COR-L47 (cell line): ENCODE data around the gene MED1.
"Not testable (repeated sequence)": the region's sequence is repeated elsewhere in the genome, so short reads cannot be mapped to it uniquely, and the experiment has no call there.

Experiments
- DNase-seq: peaks from one replicate; lab custom pipeline; 2025; lab: John Stamatoyannopoulos, UW

Gene MED1

DNA sequence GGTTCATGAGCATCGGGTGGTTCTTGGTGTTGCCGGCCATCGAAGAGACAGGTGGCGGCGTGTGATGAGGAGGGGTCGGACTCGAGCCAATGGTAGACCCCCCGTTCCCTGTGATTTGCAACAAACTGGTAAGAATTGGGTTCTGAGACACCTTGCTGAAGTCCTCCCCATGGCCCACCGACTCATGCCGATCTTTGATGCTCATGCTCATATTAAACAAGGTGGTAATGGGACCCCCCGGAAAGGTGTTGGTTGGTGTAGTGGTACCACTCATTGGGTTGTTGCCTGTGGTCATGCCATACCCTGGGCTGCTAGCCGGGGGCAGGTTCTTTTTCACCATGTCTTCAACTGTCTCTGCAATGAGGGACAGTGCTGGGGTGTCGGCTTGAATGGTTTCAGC, 40.8 kb downstream of the MED1 start:
- no peak for DNase-seq

- DNase-seq = no peak
Observed at GRCh38 chr17:39408360-39408759, 42.7 kb downstream of the MED1 start.

DNA sequence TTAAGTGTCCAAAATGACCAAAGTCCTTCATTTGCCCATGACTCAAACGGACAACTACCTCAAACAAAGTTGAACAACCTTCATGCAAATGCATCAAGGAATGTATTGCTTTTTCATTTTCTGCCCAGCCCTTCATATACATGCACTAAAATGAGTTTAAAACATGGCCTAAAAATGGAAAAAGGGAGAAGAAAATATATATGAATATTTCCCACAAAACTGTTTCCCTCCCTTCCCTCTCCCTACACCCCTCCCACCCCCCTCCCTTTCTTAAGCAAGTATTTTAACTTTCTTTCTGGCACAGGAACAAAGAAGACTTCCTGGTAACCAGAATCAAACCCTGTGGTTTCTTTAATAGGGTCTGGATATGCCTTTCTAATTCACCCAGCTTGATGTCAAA, 44.1 kb downstream of the MED1 start:
- no peak for DNase-seq

DNA sequence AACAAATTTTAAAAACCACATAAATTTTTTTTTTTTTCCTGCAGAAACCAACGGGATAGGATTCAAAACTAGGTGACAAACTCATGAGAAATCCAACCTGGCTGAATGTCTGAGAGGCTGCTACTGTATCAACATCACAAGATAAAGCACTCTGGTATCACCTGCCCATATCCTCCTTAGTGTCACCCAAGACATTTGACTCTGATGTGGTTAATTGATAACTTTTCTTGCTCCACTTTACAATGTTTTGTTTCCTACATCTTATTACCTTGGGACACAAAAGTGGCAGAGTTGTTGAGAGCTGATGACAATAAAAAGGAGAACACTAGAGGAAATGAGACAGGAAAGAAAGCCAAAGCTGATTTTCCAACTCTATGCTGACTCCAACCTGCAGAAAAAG, 45.6 kb downstream of the MED1 start:
- DNase-seq = no peak

DNA sequence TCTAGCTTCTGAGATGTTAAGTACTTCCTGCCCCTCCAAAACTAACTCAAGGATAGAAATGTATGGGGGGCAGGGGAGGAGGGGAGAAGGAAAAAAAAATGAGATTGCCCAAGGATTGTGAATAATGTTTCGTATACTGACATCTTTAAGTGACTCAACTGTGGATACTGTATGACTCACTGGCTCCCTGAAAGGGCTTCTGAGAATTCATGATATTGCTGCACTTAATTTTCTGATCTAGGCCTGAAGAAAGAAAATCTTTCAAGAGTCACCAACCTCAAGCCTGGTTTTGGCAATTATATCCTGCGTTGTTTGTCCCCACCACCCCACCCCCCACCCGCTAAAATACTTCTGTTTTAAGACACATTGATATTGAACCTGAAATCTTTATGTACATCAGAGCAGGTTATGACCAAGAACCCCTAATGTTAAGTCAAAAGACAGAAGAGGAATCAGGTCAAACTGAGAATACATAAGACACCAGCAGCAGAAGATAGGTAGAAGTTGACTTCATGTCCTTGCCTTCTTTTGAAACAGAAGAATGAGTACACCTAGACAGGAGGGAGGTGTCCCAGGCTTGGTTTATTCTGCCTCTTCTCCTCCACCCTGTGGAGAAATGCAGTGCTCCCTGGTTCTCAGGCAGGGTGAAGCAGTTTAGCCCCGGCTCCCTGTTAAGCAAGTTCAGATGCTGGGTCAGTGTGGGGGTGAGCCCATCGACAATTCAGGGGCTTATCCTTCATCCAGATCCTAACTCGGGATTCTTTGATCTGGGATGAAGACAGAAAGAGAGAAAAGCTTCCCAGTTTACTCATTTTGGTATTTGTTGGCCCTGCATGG, 46.3 kb downstream of the MED1 start:
- no peak for DNase-seq

DNA sequence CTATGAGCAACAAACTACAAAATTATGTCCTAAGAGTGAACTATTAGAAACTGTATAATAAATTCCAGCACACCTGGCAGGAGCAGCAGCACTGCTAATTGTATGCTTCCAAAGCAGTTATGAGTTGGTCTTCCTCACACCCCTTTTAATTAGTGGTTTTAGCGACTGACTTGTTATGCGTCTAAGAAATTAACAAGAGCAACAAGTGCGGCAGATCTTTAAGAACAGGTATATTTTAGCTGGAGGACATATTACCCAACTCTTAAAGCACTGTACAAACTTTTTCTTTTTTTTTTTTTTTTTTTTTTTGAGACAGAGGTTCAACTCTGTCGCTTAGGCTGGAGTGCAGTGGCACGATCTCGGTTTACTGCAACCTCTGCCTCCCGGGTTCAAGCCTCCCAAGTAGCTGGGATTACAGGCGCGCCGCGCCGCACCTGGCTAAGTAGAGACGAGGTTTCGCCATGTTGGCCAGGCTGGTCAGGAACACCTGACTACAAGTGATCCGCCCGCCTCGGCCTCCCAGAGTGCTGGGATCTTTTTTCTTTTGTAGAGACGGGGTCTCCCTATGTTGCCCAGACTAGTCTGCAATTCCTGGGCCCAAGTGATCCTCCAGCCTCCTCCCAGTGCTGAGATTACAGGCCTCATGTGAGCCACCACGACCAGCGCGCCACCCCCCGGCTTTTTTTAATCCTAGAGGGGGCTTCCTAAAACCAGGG, 48.0 kb downstream of the MED1 start:
- DNase-seq = no peak

DNA sequence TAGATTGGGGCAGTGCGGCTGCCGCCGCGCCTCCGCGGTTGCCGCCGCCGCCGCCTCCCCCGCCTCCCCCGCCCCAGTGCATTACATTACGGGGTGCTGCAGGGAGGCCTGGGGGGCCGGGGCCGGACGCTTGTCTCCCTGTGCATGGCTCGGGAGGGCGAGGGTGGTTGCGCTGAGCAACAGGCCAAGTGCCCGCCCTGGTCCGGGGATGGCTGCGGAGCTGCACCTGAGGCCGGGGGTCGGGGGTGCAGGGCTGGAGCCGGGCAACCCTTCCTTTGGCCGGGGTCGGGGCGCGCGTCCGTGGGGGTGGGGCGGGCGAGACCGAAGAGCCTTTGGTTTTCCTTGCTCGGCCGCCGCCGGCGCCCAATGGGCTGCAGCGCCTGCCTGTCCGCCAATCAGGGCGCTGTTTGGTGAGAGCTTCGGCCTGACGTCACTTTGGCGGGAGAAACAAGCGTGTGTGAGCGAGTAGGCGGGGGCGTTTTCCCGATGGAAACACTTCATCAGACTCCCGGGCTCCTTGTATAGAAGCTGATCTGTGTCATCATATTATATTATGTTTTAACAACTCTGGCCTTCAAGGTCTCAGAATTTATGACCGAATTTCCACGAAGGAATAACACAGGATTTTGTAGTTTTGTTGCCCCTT, 48.7 kb downstream of the MED1 start:
- peak; percentile 93 for DNase-seq

- peak; percentile 82 for DNase-seq
Observed at GRCh38 chr17:39401412-39402243, 49.4 kb downstream of the MED1 start, which contains the start of gene FBXL20. Gene FBXL20 (minus strand): TSS chr17:39401626. CDS start chr17:39401402, 224 bp downstream.

DNA sequence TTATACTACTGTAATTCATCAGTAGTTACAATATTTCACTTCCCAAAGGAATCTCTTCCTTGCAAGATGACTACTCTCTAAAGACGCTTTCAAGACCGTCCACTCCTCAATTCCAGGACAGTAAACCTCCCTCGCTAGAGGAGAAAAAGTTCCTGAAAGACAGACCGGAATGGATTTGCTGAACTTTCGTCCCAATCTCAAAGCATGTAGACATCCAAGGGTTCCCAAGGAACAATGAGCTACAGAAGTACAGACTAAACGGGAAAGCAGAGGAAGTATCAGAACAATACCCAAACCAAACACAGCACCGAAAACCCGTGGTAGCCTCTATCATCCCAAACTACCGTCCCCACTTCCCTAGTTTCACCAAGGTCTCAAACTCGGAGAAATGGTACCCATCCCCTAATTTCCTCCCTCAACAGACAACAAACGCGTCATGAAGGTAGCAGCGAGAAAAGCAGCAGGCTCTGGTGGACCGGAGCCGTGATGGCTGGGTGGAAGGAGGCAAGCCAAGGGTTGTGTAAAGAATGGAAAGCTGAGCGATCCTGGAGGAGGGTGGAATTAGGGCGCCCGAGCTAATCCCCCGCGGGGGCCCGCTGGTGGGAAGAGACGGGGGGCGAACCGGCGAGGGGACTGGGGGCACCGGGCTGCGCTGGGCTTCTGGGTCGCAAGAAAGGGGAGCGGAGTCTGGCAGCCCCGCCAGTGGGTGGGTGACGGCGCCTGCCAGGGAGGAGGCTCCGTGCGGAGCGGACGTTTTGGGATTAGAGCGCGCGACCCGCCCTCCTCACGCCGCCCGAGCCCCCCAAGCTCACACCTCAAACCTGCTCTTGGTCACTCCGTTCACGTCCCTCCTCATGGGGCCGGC, 50.3 kb downstream of the MED1 start:
- peak; percentile 3 for DNase-seq

GRCh38 chr17:39399791-39400190, 51.3 kb downstream of the MED1 start:
- no peak for DNase-seq

GRCh38 chr17:39393736-39394135, 57.3 kb downstream of the MED1 start:
- no peak for DNase-seq

DNA sequence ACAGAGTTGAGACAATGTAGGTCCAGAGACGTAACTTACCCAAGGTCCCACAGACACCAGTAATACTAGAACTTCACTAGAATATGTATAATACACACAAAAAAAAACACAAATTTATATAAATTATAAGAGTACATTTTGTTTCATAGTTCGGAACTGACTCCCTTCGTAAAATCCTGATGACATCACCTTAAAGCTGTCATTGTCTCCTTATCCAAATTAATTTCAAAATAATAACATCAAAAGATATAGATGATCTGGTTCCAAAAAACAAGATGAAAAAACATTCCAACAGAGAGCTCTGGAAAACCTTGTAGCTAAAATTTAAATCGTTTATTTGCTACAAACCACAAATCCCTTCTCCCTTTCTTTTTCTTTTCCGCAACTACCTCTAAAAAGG, 59.6 kb downstream of the MED1 start:
- no peak for DNase-seq

DNA sequence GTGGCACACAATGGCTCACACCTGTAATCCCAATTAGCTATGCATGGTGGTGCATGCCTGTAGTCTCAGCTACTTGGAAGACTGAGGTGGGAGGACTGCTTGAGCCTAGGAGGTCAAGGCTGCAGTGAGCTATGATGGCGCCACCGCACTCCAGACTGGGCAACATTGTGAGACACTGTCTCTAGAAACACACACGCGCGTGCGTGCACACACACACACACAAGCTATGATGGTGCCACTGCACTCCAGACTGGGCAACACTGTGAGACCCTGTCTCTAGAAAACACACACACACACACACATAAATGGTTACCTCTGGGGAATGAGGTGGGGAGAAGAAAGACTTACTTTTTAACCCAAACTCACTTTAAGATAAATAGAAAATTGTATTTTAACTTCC, 66.0 kb downstream of the MED1 start:
- no peak for DNase-seq

- no peak for DNase-seq
Observed at GRCh38 chr17:39380144-39380543, 70.9 kb downstream of the MED1 start.

GRCh38 chr17:39376434-39376833, 74.6 kb downstream of the MED1 start:
- DNase-seq = no peak

DNA sequence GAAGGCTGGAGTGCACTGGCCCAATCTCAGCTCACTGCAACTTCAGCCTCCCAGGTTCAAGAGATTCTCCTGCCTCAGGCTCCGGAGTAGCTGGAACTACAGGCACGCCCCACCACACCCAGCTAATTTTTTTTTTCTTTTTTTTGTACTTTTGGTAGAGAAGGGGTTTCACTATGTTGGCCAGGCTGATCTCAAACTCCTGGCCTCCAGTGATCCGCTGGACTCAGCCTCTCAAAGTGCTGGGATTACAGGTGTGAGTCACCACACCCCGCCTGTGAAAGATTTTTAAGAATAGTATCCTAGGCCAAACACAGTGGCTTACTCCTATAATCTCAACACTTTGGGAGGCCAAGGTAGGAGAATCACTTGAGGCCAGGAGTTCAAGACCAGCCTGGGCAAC, 83.3 kb downstream of the MED1 start:
- not testable (repeated sequence) for DNase-seq

DNA sequence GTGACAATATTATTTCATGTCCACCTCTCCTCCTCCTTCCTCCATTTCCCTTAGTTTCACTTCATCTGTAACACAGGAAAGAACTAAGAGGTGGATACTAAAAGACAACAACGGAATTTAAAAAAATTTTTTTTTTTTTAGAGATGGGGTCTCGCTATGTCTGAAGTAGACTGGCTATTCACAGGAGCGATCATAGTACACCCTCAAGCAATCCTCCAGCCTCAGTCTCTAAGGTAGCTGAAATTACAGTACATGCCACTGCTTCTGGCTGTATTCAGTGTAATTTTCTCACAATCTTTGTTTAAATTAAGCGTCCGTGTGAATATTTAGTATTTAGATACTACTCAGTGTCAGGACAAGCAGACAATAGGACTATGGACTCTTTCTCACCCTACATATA, 85.2 kb downstream of the MED1 start:
- no peak for DNase-seq

GRCh38 chr17:39365242-39365641, 85.8 kb downstream of the MED1 start:
- no peak for DNase-seq

DNA sequence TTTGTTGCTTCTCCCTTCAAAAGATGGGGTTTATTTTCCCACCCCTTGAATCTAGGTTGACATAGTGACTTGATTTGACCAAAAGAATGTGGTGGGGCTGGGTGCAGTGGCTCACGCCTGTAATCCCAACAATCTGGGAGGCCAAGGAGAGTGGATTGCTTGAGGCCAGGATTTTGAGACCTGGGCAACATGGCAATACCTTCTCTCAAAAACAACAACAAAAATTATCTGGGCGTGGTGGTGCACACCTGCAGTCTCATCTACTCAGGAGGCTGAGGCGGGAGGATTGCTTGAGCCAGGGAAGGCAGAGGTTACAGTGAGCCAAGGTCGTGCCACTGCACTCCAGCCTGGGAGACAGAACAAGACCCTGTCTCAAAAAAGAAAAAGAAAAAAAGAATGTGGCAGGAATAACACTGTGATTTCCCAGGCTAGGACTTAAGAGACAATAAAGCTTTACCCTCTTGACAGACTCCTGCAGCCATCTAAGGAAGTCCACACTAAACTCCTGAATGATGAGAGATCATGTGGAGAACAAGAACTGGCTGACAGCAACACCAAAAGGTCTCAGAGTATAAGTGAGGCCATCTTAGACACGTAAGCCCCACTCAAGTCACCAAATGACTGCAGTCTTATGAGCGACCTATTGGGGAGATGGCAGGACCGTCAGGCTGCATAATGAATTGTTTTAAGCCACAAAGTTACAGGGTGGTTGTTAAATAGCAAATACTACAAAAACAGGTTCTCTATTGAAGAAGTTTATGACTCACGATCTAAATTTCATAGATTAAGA, 86.6 kb downstream of the MED1 start:
- DNase-seq = no peak

- no peak for DNase-seq
Observed at GRCh38 chr17:39361064-39361463, 90.0 kb downstream of the MED1 start.
